Hematopoietic multipotent progenitor cell (in vitro differentiated cells): ENCODE data around the gene ARHGEF3. TPM values are rescaled to one million over a fixed set of nuclear protein-coding genes. Genes with fewer than 3 reads are reported as not detected.

Experiments used
- DNase-seq, 3 donors: peaks; one replicate each; pipeline ENCODE4 v3.0.0-alpha.2; 2011 to 2015; ENCODE audit warnings: low read depth in 2 of 3, low spot score in 2 of 3
- total RNA-seq: library from RNA; depleted of rRNA; stranded (reverse); fragments of >200 nt; gene quantifications from one replicate; pipeline ENCODE4 v1.2.3, GENCODE V29; 2012

The ARHGEF3 gene
- 21.0 TPM for total RNA-seq

GRCh38 chr3:56801662-56802377 is at the start of gene ARHGEF3:
ARHGEF3 (minus strand) TSS chr3:56801949; CDS start chr3:56801798, 151 bp downstream.
- DNase-seq: peak; percentile 83 to 84 (median 84)

DNA sequence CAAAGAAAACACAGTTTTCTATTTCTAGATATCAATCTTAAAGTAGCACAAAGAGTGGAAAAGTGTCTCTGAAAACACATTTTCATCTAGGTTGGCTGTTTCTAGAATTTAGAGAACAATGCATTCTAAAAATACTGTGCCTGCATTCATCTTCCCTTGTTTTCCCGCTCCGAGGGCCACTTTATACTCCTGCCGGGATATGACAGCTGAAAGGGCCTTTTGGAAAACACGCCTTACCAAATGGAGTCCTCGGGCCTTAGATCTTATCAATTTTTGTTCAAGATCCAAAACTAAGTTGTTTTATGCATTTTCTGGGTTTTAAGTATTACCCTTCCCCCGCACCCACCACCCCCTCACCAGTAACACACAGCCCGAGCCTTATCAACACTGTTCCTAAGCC is 47.9 kb upstream of the ARHGEF3 start:
- DNase-seq: no peak

- DNase-seq: no peak
These were observed 43.8 kb upstream of the ARHGEF3 start for GRCh38 chr3:56845505-56845904.

GRCh38 chr3:56844536-56844935 is 42.8 kb upstream of the ARHGEF3 start:
- no peak for DNase-seq

GRCh38 chr3:56839784-56840715 is 38.3 kb upstream of the ARHGEF3 start:
- DNase-seq: no peak

DNA sequence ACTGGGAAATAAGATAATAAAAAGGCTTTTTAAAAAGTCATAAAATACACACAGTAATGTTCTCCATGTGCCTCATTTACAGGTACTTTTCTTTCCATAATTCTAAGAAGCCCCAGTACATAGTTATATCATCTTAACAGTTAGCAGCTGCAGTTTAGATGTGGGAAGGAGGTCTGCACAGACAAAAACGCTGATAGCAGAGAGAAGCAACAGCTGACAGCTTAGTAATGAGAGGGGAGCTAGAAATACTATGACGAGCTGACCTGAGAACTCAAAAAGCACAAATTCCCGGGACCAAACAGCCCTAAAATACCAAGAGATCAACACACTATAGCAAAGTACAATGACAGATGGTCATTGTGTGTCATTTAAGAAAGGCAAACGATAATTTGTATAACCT is 36.7 kb upstream of the ARHGEF3 start:
- no peak for DNase-seq

GRCh38 chr3:56837196-56837955 is 35.6 kb upstream of the ARHGEF3 start:
- DNase-seq: peak in 1 of 3 donors; percentile 35

- DNase-seq: no peak
These were observed 34.8 kb upstream of the ARHGEF3 start for GRCh38 chr3:56836276-56837163.

GRCh38 chr3:56835650-56836227 is 34.0 kb upstream of the ARHGEF3 start:
- no peak for DNase-seq

DNA sequence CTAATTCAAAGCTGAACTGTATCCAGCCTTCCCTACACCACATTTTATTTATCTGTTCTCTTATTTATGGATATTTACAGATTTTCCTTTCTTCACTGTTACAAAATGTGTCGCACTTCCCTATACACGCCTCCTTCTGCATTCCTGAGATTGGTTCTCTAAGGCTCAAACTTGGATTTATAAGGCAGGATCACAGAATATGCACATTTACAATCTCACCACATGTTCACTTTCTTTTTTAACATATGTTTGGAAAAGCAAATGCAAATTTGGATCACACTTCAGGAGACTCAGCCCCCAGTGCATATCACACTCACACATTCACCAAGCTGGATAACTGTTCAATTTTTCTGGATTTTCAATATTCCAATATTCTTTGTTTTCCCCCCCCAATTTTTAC is 31.8 kb upstream of the ARHGEF3 start:
- no peak for DNase-seq

- no peak for DNase-seq
These were observed 31.3 kb upstream of the ARHGEF3 start for GRCh38 chr3:56833022-56833421.

- DNase-seq: no peak
These were observed 29.8 kb upstream of the ARHGEF3 start for GRCh38 chr3:56831572-56831971.

DNA sequence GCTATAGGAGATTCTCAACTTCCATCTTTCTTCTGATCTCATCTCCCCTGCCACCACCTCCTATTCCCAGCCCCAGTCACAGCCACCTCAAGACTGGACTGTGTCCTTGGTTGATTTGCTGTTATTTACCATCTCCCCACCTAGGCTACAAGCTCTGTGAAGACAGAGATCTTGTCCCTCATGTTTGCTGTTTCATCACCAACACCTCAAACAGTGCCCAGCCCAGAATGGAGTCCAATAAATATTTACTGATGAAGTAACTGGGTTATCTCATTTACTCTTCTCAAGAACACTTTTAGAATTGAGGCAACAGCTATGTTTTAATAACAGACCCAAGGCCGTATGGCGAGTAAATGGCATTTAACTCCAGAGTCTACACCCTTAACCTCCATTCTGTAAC is 29.1 kb upstream of the ARHGEF3 start:
- no peak for DNase-seq

- no peak for DNase-seq
These were observed 27.8 kb upstream of the ARHGEF3 start for GRCh38 chr3:56829533-56829932.

DNA sequence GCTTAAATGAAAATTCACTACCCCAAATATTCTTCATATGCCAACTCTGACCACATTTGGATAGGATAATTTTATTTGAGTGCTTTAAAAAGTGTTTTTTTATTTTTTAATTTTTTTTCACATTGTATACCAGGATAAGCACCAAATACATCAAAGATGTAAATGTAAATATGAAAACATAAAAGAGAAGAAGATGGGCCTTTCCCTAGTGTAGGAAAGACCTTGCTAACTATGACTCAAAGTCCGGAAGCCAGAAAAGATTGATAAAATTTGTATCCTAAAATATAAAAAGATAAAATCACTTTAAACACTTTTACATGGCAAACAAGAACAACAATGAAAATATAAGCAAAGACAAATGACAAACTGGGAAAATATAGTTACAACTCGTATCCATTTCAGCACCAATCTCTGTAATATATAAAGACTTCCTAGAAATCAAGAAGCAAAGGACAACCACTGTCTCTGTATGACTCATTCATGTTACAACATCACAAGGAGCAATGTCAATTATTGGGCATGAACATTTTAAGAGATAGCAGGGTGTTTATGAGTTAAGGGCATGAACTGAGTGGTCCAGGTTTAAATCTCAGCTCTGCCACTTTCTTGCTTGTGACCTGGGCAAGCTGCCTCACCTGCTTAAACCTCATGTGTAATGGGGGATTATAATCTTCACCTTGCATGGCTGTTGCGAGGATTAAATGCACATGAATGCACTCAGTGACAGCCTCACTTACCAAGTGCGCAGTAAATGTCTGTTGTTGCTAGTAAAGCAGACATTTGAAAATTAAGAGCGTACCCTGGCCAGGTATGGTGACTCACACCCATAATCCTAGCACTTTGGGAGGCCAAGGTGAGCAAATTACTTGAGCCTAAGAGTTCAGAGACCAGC is 25.3 kb upstream of the ARHGEF3 start:
- no peak for DNase-seq

GRCh38 chr3:56825567-56826438 is 24.1 kb upstream of the ARHGEF3 start:
- no peak for DNase-seq

DNA sequence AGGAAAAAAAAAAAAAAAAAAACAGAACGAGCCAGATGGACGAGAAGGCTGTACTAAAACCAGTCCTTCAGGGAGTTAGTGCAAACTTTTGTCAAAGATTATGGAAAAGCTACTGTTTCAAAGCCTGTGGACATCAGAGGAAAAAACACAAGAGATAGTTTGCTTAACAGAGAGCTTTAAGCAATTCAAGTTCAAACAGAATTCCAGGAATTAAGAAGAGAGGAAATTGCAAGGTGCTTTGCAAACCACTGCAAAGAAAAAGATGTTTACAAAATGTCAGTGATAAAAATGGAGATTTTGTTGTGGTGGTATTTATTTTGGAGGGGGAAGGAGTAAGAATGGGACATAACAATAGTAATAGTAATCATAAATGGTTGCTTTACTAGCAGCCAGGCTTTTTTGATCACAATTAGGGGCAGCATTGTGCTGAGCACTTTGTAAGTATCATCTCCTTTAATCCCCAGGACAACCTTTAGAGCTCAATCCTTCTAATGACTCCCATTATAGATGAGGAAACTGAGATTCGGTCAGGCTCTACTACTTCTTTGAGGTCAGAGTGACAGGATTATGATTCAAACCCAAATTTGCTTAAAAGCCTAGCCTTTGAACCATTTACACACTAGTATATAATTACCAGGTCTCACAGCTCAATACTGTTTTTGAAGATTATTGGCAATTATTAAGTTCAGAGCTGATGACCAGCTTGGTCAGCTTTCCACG is 22.4 kb upstream of the ARHGEF3 start:
- DNase-seq: no peak
